ENCODE data around the gene CACNA1A.

The CACNA1A gene

GRCh38 chr19:13301627-13302334, 204.5 kb downstream of the CACNA1A start:
- no peak for DNase-seq

DNA sequence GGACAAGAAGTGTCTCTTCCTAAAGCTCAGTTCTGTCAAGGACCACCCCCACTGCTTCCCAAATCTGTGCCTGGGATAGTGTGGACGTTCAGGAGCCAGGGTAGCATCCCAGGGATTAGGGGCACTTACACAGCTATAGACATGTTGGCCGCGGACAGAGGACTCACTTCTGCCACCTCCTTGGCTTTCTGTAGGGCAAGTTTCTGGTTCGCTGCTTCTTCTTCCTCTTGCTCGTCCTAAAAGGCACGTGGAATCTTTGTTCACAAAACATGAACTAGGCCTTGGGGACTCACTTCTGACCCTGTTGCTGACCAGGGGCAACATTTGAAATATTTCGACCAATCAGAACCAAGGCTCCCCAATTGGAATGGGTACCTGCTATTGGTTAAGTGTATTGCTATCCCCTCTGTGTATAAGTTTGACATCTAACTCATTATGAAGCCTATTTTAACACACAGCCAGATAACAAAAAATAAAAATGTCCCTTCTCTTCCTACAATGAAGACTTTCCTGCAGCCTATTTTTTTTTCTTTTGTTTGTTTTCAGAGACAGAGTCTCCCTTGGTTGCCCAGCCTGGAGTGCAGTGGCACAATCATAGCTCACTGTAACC, 205.8 kb downstream of the CACNA1A start:
- DNase-seq, result no peak

DNA sequence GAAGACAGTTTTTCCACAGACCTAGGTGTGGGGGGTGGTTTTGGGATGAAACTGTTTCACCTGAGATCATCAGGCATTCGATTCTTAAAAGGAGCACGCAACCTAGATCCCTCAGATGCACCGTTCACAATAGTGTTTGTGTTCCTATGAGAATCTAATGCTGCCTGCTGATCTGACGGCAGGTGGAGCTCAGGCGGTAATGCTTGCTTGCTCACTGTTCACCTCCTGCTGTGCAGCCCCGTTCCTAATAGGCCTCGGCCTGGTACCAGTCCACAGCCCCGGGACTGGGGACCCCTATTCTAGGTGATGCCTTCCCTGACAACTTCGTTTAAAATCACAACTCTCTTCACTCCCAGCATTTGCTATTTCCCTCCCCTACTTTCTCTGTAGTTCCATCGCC, 206.4 kb downstream of the CACNA1A start:
- DNase-seq, result no peak

- no peak for DNase-seq
Observed at GRCh38 chr19:13298565-13299481, 207.5 kb downstream of the CACNA1A start.

GRCh38 chr19:13297023-13297422, 209.3 kb downstream of the CACNA1A start:
- DNase-seq, result no peak

GRCh38 chr19:13294812-13295567, 211.3 kb downstream of the CACNA1A start:
- DNase-seq, result no peak

DNA sequence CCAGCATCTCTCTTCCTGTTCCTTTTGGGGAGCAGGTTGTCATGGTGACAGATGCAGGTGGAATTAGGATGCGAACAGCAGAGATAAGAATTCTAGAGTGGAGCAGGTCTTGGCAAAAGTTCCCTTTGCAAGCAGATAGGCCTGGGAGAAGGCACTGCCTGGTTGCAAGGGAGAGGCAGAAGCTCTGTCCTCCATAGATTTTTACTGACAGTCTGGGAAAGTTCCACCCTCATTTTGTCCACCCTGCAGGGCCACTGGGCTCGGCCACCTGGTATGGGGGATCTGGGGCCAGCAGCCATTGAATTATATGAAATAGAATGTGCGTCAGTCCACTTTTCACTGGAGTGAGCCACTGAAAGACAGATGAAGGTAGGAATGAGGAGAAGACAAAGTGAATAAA, 214.4 kb downstream of the CACNA1A start:
- no peak for DNase-seq

GRCh38 chr19:13290741-13291140, 215.5 kb downstream of the CACNA1A start:
- DNase-seq, result no peak

GRCh38 chr19:13289295-13289694, 217.0 kb downstream of the CACNA1A start:
- DNase-seq, result no peak

DNA sequence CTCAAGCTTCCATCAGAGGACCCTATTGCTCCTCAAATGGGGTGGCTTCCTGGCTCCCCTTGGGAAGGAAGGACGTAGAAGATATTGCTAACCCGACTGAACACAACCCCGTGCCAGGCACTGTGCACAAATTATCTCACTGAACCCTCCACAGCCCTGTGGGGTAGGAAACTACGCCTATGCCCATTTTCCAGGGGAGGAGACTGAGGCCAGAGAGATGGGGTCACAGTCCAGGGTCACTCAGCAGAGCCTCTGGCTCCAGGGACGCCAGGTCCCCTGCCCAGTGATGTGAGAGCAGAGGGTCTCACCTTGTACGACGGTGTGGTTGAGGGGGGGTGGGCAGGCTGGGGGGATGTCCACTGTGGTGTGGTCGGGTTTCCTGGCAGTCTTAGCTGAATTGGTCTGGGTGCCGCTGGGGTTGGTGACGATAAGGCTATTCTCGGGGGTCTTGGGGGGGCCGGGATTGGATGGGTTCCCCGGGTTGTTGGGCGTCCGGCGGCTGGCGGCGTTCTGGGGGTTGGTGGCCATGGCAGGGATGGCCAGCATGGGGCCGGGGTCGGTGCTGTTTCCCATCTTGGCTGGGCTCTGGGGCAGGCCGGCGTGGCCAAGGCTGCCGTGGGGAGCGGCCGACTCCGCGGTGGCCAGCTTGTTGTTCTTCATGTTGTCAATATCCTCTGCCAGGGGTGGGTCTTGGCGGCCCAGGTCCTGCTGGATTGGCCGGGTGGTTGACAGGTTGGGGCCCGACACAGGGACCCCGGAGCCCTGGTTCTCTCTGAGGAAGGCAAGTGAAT, 219.9 kb downstream of the CACNA1A start:
- no peak for DNase-seq

DNA sequence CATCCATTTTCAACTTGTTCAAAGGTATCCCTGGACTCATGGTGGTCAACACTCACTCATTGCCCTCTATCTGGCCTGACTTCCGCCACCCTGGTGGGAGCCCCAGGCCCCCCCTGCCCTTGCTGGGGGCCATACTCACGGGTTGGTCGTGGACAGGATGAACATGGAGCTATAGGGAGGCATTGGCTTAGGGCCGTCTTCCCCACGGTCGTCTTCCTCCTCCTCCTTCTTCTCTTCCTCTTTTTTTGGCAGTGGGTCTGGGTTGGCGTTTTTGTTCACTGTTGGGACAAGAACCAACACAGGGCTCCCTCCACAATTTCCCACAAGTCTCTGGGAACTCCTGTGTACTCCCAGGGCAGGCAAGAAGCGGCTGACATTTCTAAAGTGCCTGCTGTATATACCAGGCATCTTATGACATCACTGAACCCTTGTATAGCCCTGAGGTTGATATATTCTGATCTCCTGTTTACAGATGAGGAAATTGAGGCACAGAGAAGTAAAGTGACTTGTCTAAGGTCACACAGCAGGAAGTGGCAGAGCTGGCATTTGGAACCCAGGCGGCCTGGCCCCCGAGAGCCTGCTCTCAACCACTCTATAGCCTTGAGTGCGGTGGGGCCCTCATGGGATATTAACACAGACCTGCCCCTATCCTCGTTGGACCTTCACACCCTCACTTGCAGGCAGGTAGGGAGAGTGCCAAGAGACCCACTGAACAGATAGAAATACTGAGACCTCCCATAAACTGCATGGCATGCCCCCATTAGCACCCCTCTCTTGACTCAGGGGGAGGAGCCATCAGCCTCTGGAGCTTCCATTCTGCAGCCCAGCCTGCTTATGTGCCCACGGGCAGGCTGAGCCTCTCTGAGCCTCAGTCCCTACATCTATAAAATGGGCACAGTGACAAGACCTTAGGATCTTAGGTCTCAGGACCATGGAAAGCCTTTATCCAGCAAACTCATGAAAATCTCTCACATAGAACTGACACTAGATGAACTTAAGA, 221.1 kb downstream of the CACNA1A start:
- DNase-seq, result no peak

DNA sequence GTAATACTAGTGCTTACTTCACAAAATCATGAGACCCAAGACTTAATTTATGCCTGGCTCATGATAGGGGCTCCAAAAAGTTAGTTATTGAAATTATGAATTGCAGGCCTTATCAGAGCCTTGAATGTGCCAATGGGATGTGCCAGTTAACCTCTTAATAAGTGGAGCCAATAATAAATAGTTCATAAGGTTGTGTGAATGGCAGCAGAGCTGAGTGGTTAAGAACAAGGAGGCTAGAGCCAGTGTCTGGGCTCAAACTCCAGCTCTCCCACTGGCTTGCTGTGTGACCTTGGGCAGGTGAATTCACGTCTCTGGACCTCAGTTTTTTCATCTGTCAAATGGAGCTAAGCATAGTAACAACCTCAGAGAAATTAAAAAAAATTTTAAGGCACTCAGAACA, 222.4 kb downstream of the CACNA1A start:
- DNase-seq, result no peak

DNA sequence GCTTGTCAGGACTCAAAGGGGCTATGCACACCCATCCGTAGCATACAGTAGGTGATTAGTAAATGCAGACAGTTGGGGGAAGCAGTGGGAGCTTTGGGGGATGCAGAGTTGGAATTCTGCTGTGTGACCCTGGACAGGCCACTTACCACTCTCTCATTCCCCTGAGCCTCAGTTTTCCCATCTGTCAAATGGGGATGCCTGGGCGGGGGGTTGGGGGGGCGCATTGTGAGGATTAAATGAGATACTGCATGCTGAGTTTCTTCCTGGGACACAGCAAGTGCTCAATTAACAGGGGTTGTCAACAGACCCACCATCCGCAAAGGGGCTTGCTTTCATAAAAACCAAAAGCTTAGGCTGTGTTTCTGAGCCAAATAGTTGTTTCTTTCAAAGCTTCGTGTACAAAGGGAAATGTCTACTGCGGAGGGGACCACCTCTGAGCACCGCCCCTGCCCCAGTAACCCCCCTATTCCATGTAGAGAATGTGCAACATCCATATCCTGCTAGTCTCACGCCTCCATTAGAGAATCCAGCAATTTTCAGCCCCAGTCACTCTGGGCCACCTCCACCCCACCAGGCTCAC, 223.7 kb downstream of the CACNA1A start:
- DNase-seq, result no peak

- no peak for DNase-seq
Observed at GRCh38 chr19:13281567-13282291, 224.6 kb downstream of the CACNA1A start.

- DNase-seq, result peak; percentile 39
Observed at GRCh38 chr19:13277104-13277809, 229.0 kb downstream of the CACNA1A start.

DNA sequence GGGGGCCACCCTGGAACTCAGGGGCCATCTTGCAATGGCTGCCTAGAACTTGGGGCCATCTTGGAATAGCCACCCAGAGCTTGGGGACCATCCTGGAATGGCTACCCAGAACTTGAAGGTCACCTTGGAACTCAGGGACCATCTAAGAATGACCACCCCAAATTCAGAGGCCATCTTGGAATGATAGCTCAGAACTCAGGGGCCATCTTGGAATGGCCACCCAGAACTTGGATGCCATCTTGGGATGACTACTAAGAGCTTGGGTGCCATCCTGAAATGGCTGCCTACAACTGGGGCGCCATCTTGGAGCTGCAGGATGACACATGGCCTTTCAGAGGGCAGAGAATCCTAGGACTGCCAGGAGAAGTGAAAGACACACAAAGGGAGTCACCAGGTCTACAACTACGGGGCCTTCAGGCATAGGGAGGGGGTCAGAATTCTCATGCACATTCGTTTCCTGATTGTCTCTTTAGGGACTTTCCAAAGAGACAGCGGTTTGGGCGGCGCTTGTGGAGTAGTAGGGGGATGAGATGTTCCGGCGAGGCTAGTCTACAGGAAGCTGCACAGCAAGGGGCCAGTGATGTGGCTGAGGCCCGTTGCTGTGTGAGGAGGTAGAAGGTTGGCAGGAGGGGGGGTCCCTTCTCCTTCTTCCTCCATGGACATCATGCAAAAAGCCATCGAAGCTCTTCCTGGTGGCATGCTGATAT, 231.1 kb downstream of the CACNA1A start:
- no peak for DNase-seq

- DNase-seq, result no peak
Observed at GRCh38 chr19:13270514-13271105, 235.7 kb downstream of the CACNA1A start.

GRCh38 chr19:13269348-13269747, 236.9 kb downstream of the CACNA1A start:
- no peak for DNase-seq
